Measurements from ENCODE around the gene SGTA. TPM values are rescaled to one million over a fixed set of nuclear protein-coding genes. Genes with fewer than 3 reads are reported as not detected.

SGTA gene
- total RNA-seq, result 54.4 and 57.2 TPM in 2 replicates

GRCh38 chr19:2782936-2783780 lies at the start of gene SGTA:
TSS of gene SGTA (minus strand) at chr19:2783273. CDS start at chr19:2769068, 14,205 bp downstream.

GRCh38 chr19:2819540-2820111 lies 36.6 kb upstream of the SGTA start, which contains the start of gene ZNF554:
TSS of gene ZNF554 (plus strand) at chr19:2819868. CDS start at chr19:2820072, 204 bp downstream.

GRCh38 chr19:2785244-2785997 lies 2.3 kb upstream of the SGTA start, which contains the start of gene THOP1:
TSS of gene THOP1 (plus strand) at chr19:2785503. CDS start at chr19:2785663, 160 bp downstream.

GRCh38 chr19:2739602-2740313 lies 43.3 kb downstream of the SGTA start, which contains the start of gene SLC39A3:
TSS of gene SLC39A3 (minus strand) at chr19:2740017. CDS start at chr19:2737257, 2,760 bp downstream.

GRCh38 chr19:2720777-2721569 lies 62.1 kb downstream of the SGTA start, which contains the start of gene DIRAS1:
TSS of gene DIRAS1 (minus strand) at chr19:2721372. CDS start at chr19:2717806, 3,566 bp downstream.

Other genes starting within 250 kb of the SGTA start
- gene GNG7, start 80.6 kb downstream of the SGTA start, total RNA-seq, result under 0.01 TPM in 1 of 2 replicates, not detected in the other
- 0.90 and 1.8 TPM in 2 replicates for gene DIRAS1, start 61.9 kb downstream of the SGTA start, total RNA-seq
- 37.1 and 38.1 TPM in 2 replicates for gene SLC39A3, start 43.3 kb downstream of the SGTA start, total RNA-seq
- gene THOP1, start 2.2 kb upstream of the SGTA start, total RNA-seq, result 75.1 and 82.0 TPM in 2 replicates
- gene ZNF554, start 36.6 kb upstream of the SGTA start, total RNA-seq, result 1.8 and 3.2 TPM in 2 replicates
- 3.6 and 4.2 TPM in 2 replicates for gene ZNF555, start 58.2 kb upstream of the SGTA start, total RNA-seq
- not detected in 2 replicates for gene ZNF556, start 84.1 kb upstream of the SGTA start, total RNA-seq
- 5.5 and 9.0 TPM in 2 replicates for gene ZNF57, start 117.7 kb upstream of the SGTA start, total RNA-seq
- gene ZNF77, start 161.7 kb upstream of the SGTA start, total RNA-seq, result 1.3 and 3.6 TPM in 2 replicates
- 0.36 and 2.8 TPM in 2 replicates for gene TLE6, start 194.3 kb upstream of the SGTA start, total RNA-seq
- 20.1 and 49.1 TPM in 2 replicates for gene TLE2, start 246.0 kb upstream of the SGTA start, total RNA-seq